Neural crest cell (in vitro differentiated cells): ENCODE data around the gene LPCAT1. TPM values are rescaled to one million over a fixed set of nuclear protein-coding genes. Genes with fewer than 3 reads are reported as not detected.
"Not testable (repeated sequence)": the region's sequence is repeated elsewhere in the genome, so short reads cannot be mapped to it uniquely, and the experiment has no call there.

Experiments
- DNase-seq: peaks from one replicate; pipeline ENCODE4 v3.0.0; 2021; ENCODE audit warnings: low read depth, mixed read lengths, low spot score
- H3K27ac Mint-ChIP-seq: one replicate; pipeline ENCODE4 v1.8.0; 2021; ENCODE audit warnings: mild to moderate bottlenecking, mixed read lengths; ENCODE audit not compliant: unreplicated experiment
- H3K27me3 Mint-ChIP-seq: 2 replicates; pipeline ENCODE4 v1.8.0; 2021; ENCODE audit warnings: low read depth, mild to moderate bottlenecking, mixed read lengths
- H3K36me3 Mint-ChIP-seq: 2 replicates; pipeline ENCODE4 v1.8.0; 2021; ENCODE audit warnings: low read depth, mild to moderate bottlenecking, mixed read lengths
- H3K4me1 Mint-ChIP-seq: 2 replicates; pipeline ENCODE4 v1.8.0; 2021; ENCODE audit warnings: mixed read lengths
- H3K4me3 Mint-ChIP-seq: one replicate; pipeline ENCODE4 v1.8.0; 2021; ENCODE audit warnings: mild to moderate bottlenecking, mixed read lengths
- H3K9me3 Mint-ChIP-seq: 2 replicates; pipeline ENCODE4 v1.8.0; 2021; ENCODE audit warnings: mixed read lengths
- total RNA-seq: library from RNA; stranded (reverse); gene quantifications from 2 replicates; pipeline ENCODE4 v1.2.1, GENCODE V29; 2021
- TF ChIP-seq, protein P1 (sequence below): fragments of 200-600 bp; sonication (generic); conservative IDR thresholded peaks from 2 replicates; pipeline ENCODE4 v1.5.0; 2021; ENCODE audit warnings: antibody characterized with exemption, mild to moderate bottlenecking

LPCAT1 gene
- total RNA-seq, 1 donor from 2014 or later, result 111 TPM

DNA sequence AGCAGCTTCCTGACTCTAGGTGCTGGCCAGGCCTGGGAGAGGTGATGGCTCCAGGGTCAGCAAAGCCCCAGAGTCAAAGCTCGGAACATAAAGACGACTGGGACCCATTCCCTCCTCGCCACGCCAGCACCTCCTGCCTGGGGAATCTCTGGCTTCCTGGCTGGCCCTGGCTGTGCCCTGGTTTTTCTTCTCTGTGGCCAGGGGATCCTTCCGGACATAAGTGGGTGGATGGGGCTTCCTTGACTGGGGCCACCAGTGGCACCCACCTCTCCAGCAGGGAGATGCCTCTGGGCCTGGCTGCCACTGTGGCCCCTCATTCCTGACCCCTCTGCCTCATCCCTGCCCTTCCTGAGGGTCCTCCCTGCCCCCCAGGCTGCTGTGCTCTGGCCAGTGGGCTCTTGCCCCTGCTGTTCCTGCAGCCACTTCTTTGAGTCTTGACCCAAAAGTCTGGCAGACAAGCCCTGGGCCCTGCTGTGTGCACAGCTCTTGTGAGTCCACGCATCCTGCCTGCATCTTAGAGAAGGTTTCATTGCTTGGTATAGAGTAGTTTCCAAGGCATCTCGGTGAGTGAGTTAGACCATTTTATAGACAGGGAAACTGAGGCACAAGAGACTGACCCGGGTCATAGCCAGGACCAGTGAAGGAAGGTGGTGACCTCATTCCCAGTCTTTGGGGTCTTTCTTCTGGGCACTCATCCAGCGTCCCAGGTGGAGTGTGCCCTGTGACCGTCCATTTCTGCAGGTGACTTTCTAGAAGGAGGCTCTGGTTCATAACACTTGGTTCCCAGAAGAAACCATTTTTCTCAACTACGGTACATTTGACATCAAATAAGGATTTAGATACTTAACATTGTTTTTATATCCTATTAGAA, 17.3 kb upstream of the LPCAT1 start:
- Mint-ChIP-seq H3K4me1 (peaks cover 10% of the 10 kb centered on the region), H3K27ac (no peak overlapping the region), H3K9me3 (no peaks in the 10 kb centered on the region), H3K4me3 (no peak overlapping the region), H3K36me3 (no peaks in the 10 kb centered on the region), H3K27me3 (peaks cover 7% of the 10 kb centered on the region)
- TF ChIP-seq, protein P1, sequence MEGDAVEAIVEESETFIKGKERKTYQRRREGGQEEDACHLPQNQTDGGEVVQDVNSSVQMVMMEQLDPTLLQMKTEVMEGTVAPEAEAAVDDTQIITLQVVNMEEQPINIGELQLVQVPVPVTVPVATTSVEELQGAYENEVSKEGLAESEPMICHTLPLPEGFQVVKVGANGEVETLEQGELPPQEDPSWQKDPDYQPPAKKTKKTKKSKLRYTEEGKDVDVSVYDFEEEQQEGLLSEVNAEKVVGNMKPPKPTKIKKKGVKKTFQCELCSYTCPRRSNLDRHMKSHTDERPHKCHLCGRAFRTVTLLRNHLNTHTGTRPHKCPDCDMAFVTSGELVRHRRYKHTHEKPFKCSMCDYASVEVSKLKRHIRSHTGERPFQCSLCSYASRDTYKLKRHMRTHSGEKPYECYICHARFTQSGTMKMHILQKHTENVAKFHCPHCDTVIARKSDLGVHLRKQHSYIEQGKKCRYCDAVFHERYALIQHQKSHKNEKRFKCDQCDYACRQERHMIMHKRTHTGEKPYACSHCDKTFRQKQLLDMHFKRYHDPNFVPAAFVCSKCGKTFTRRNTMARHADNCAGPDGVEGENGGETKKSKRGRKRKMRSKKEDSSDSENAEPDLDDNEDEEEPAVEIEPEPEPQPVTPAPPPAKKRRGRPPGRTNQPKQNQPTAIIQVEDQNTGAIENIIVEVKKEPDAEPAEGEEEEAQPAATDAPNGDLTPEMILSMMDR, result no peak
- no peak for DNase-seq

DNA sequence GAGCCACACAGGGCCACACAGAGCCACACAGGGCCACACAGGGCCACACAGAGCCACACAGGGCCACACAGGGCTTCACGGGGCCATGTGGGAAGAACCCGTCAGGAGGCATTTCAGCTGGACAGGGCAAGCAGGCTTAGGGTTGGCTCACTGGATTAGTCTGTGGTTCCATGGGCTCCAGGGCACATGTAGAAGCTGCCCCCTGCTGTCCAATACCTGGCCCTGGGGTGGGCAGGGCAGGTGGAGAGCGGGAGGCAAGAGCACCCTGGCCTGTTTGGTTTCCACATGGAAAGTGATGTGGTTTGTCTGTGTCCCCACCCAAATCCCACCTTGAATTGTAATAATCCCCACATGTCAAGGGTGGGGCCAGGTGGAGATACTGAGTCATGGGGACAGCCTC, 16.4 kb upstream of the LPCAT1 start:
- Mint-ChIP-seq H3K27ac (no peak overlapping the region), H3K9me3 (no peaks in the 10 kb centered on the region), H3K27me3 (peaks cover 9% of the 10 kb centered on the region), H3K36me3 (no peaks in the 10 kb centered on the region), H3K4me3 (no peak overlapping the region), H3K4me1 (peaks cover 2% of the 10 kb centered on the region)
- DNase-seq, result no peak
- TF ChIP-seq, protein P1, result no peak

DNA sequence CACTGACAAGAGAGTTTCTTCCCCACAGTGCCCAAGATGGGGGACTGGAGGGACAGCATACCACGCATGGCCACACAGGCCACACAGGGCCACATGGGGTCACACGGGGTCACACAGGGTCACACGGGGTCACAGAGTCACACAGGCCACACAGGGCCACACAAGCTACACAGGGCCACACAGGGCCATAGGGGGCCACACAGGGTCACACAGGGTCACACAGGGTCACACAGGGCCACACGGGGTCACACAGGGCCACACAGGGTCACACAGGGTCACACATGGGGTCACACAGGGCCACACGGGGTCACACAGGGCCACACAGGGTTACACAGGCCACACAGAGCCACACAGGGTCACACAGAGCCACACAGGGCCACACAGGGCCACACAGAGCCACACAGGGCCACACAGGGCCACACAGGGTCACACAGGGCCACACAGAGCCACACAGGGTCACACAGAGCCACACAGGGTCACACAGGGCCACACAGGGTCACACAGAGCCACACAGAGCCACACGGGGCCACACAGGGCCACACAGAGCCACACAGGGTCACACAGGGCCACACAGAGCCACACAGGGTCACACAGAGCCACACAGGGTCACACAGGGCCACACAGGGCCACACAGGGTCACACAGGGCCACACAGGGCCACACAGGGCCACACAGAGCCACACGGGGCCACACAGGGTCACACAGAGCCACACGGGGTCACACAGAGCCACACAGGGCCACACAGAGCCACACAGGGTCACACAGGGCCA, 15.8 kb upstream of the LPCAT1 start:
- not testable (repeated sequence) for DNase-seq, H3K9me3 Mint-ChIP-seq, H3K4me3 Mint-ChIP-seq, H3K36me3 Mint-ChIP-seq, H3K27ac Mint-ChIP-seq, H3K4me1 Mint-ChIP-seq
- peaks cover 12% of the 10 kb centered on the region for H3K27me3 Mint-ChIP-seq

DNA sequence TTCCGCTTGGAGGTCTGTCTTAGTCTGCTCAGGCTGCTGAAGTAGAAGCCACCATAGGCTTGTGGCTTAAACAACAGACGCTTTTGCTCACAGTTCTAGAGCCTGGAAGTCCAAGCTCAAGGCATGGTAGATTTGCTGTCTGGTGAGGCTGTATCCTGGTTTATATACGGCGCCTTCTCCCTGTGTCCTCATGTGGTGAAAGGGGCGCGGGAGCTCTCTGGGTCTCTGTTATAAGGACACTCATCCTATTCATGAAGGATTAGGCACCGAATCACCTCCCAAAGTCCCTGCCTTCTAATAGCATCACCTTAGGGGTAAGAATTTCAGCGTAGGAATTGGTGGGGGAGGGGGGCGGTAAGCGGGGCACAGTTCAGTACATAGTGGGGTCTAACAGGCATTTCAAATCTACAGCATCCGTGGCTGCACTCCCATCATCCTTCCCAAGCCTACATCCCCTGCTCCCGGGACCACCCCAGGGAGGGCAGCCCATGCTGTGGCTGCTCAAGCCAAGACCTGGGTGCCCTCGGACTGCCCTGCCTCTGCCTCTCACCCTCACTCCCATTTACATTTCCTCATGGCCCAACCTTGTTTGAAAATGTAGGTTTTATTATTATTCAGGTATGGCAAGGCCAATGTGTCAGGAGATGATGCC, 15.1 kb upstream of the LPCAT1 start:
- Mint-ChIP-seq H3K27me3 (peaks cover 15% of the 10 kb centered on the region), H3K27ac (peak overlapping the region; percentile 52), H3K36me3 (no peaks in the 10 kb centered on the region), H3K4me1 (no peaks in the 10 kb centered on the region), H3K9me3 (no peaks in the 10 kb centered on the region), H3K4me3 (no peak overlapping the region)
- DNase-seq, result no peak
- TF ChIP-seq, protein P1, result no peak

DNA sequence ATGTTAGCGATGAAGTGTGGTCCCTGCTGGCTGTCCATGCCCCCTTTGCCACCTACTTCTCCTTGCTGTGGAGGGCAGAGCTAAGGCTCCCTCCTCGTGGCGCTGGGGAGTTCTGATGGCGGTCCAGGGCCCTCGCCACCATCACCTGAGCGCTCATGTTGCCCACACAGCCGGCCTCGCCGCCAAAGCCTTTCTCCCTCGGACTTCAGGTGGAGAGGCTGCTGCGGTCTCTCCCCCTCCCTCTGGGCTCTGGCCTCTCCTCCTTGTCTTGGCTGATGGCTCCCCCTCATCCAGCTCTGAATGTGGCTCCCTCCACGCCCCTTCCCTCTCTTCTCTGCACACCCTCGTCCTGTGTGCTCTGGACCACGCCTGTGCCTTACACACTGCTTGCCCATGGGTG, 14.5 kb upstream of the LPCAT1 start:
- H3K4me1 Mint-ChIP-seq, result no peaks in the 10 kb centered on the region
- DNase-seq, result no peak
- no peaks in the 10 kb centered on the region for H3K9me3 Mint-ChIP-seq

More for the DNA sequence above, 14.5 kb upstream of the LPCAT1 start:
- TF ChIP-seq, protein P1, result no peak
- Mint-ChIP-seq H3K27me3 (peaks cover 19% of the 10 kb centered on the region), H3K27ac (peak overlapping the region; percentile 52), H3K36me3 (no peaks in the 10 kb centered on the region), H3K4me3 (no peak overlapping the region)
